ENCODE data around the gene NOC4L. TPM values are rescaled to one million over a fixed set of nuclear protein-coding genes. Genes with fewer than 3 reads are reported as not detected.

The NOC4L gene
- total and polyA plus RNA-seq, 9 donors, result 5.7 to 16.0 (median 12.2) TPM

GRCh38 chr12:132156573-132157325 is 12.5 kb downstream of the NOC4L start:
- no peak for DNase-seq
- peaks cover 10% of the 10 kb centered on the region for H3K27me3 ChIP-seq (ENCODE audit: control insufficient read depth, insufficient read depth, low read length)
- WGBS (ENCODE audit: insufficient coverage), result 82% methylated on average over 5 of the region's 8 CpGs
- no peak overlapping the region for H3K4me3 ChIP-seq (ENCODE audit: low read length)
- H3K4me1 ChIP-seq (ENCODE audit: control insufficient read depth, insufficient read depth, low read length), result peaks cover 5% of the 10 kb centered on the region
- no peak overlapping the region for H3K27ac ChIP-seq (ENCODE audit: low read length)
- H3K9me3 ChIP-seq (replicated peaks; ENCODE audit: control insufficient read depth, low read depth, low read length), result no peaks in the 10 kb centered on the region
- peaks cover 19% of the 10 kb centered on the region for H3K36me3 ChIP-seq (ENCODE audit: control insufficient read depth, insufficient read depth, low read length)

GRCh38 chr12:132157733-132158409 is 13.6 kb downstream of the NOC4L start:
- peaks cover 13% of the 10 kb centered on the region for H3K4me1 ChIP-seq (ENCODE audit: control insufficient read depth, insufficient read depth, low read length)
- H3K4me3 ChIP-seq (ENCODE audit: low read length), result no peak overlapping the region
- peaks cover 11% of the 10 kb centered on the region for H3K36me3 ChIP-seq (ENCODE audit: control insufficient read depth, insufficient read depth, low read length)
- no peak overlapping the region for H3K27ac ChIP-seq (ENCODE audit: low read length)
- no peak for DNase-seq
- peaks cover 19% of the 10 kb centered on the region for H3K27me3 ChIP-seq (ENCODE audit: control insufficient read depth, insufficient read depth, low read length)
- no peaks in the 10 kb centered on the region for H3K9me3 ChIP-seq (replicated peaks; ENCODE audit: control insufficient read depth, low read depth, low read length)
- 93% methylated on average over 3 of the region's 5 CpGs for WGBS (ENCODE audit: insufficient coverage)

DNA sequence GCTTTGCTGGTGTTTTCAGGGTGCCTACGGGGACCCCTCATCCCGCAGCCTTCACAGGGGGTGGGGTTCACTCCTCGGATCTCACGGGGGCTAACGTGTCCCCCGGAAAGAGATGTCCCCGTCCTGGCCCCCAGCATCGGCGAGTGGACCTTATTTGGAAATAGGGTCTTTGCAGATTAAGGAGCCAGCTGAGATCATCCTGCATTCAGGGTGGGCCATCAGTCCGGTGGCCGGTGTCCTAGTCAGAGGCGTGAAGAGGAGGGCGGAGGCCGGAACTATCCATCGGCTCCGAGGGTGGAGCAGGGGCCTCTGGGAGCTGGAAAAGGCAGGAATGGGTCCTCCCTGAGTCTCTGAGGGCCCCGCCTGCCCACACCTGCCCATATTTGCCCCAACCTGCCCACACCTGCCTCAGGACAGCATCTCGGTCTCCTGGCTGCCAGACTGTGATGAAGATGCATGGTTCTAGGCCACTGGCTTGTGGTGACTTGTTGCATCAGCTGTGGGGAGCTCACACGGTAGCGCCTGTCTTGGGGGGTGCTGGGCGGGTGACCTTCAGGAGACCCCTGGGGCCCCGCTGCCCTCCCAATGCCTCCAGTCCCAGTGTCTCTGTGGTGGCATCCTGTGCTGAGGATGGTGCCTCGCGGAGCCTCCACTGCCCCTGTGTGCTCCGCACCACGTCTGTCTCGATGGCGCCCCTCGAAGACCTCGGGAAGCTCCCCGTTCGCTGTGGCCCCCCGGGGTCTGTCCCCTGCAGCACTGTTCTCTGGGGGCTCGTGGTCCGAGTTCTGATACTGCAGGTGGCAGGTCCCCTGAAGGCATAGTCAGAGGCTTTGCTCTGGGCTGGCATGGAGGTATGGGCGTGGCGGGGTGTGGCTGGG is 14.7 kb downstream of the NOC4L start:
- no peak overlapping the region for H3K4me3 ChIP-seq (ENCODE audit: low read length)
- no peak for DNase-seq
- peaks cover 28% of the 10 kb centered on the region for H3K27me3 ChIP-seq (ENCODE audit: control insufficient read depth, insufficient read depth, low read length)
- H3K36me3 ChIP-seq (ENCODE audit: control insufficient read depth, insufficient read depth, low read length), result peaks cover 9% of the 10 kb centered on the region
- 84% methylated on average over 34 of the region's 37 CpGs for WGBS (ENCODE audit: insufficient coverage)
- H3K27ac ChIP-seq (ENCODE audit: low read length), result no peak overlapping the region
- H3K9me3 ChIP-seq (replicated peaks; ENCODE audit: control insufficient read depth, low read depth, low read length), result no peaks in the 10 kb centered on the region
- H3K4me1 ChIP-seq (ENCODE audit: control insufficient read depth, insufficient read depth, low read length), result peaks cover 16% of the 10 kb centered on the region

GRCh38 chr12:132159555-132160003 is 15.3 kb downstream of the NOC4L start:
- DNase-seq, result no peak
- WGBS (ENCODE audit: insufficient coverage), result 71% methylated on average over 8 of the region's 14 CpGs

GRCh38 chr12:132160016-132160415 is 15.8 kb downstream of the NOC4L start:
- WGBS (ENCODE audit: insufficient coverage), result 68% methylated on average over 16 of the region's 16 CpGs
- peaks cover 26% of the 10 kb centered on the region for H3K27me3 ChIP-seq (ENCODE audit: control insufficient read depth, insufficient read depth, low read length)

More at GRCh38 chr12:132159555-132160003, 15.3 kb downstream of the NOC4L start:
- H3K27me3 ChIP-seq (ENCODE audit: control insufficient read depth, insufficient read depth, low read length), result peaks cover 28% of the 10 kb centered on the region
- no peaks in the 10 kb centered on the region for H3K9me3 ChIP-seq (replicated peaks; ENCODE audit: control insufficient read depth, low read depth, low read length)
- no peak overlapping the region for H3K4me3 ChIP-seq (ENCODE audit: low read length)
- H3K36me3 ChIP-seq (ENCODE audit: control insufficient read depth, insufficient read depth, low read length), result peaks cover 9% of the 10 kb centered on the region
- H3K4me1 ChIP-seq (ENCODE audit: control insufficient read depth, insufficient read depth, low read length), result peaks cover 13% of the 10 kb centered on the region
- H3K27ac ChIP-seq (ENCODE audit: low read length), result no peak overlapping the region

DNA sequence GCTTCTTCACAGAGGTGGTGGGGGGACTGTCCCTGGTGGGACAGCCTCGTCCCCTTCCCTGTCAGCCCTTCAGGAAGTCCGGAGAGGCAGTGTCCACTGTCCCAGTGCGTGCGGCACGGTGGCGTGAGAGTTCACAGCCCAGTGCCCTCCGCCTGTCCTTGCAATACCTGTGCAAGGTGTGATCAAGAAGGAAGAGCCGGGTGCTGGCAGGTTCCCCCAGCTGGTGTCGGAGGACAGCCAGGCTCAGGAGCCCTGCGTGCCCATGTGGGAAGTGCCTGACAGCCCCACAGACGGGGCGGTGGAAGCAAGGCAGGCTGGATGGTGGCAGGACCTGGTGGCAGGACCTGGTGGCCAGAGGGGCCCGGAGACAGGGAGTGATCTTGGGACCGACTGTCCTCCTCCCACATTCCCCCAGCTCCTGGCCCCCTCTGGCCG is 16.4 kb downstream of the NOC4L start:
- DNase-seq, result no peak
- Histone ChIP-seq H3K27ac (ENCODE audit: low read length) (no peak overlapping the region), H3K4me3 (ENCODE audit: low read length) (no peak overlapping the region), H3K4me1 (ENCODE audit: control insufficient read depth, insufficient read depth, low read length) (peaks cover 13% of the 10 kb centered on the region), H3K36me3 (ENCODE audit: control insufficient read depth, insufficient read depth, low read length) (peaks cover 9% of the 10 kb centered on the region), H3K27me3 (ENCODE audit: control insufficient read depth, insufficient read depth, low read length) (peaks cover 26% of the 10 kb centered on the region), H3K9me3 (replicated peaks; ENCODE audit: control insufficient read depth, low read depth, low read length) (no peaks in the 10 kb centered on the region)
- 79% methylated on average over 14 of the region's 15 CpGs for WGBS (ENCODE audit: insufficient coverage)

More at GRCh38 chr12:132160016-132160415, 15.8 kb downstream of the NOC4L start:
- peaks cover 9% of the 10 kb centered on the region for H3K36me3 ChIP-seq (ENCODE audit: control insufficient read depth, insufficient read depth, low read length)
- no peak overlapping the region for H3K4me3 ChIP-seq (ENCODE audit: low read length)
- no peak overlapping the region for H3K27ac ChIP-seq (ENCODE audit: low read length)
- no peaks in the 10 kb centered on the region for H3K9me3 ChIP-seq (replicated peaks; ENCODE audit: control insufficient read depth, low read depth, low read length)
- DNase-seq, result no peak
- peaks cover 13% of the 10 kb centered on the region for H3K4me1 ChIP-seq (ENCODE audit: control insufficient read depth, insufficient read depth, low read length)

GRCh38 chr12:132161036-132161781 is 17.0 kb downstream of the NOC4L start:
- DNase-seq, result no peak
- H3K27me3 ChIP-seq (ENCODE audit: control insufficient read depth, insufficient read depth, low read length), result peaks cover 26% of the 10 kb centered on the region
- WGBS (ENCODE audit: insufficient coverage), result 46% methylated on average over 14 of the region's 14 CpGs

GRCh38 chr12:132161796-132162507 is 17.7 kb downstream of the NOC4L start:
- Histone ChIP-seq H3K4me1 (ENCODE audit: control insufficient read depth, insufficient read depth, low read length) (peaks cover 13% of the 10 kb centered on the region), H3K4me3 (ENCODE audit: low read length) (no peak overlapping the region), H3K36me3 (ENCODE audit: control insufficient read depth, insufficient read depth, low read length) (peaks cover 9% of the 10 kb centered on the region), H3K9me3 (replicated peaks; ENCODE audit: control insufficient read depth, low read depth, low read length) (no peaks in the 10 kb centered on the region), H3K27ac (ENCODE audit: low read length) (no peak overlapping the region), H3K27me3 (ENCODE audit: control insufficient read depth, insufficient read depth, low read length) (peaks cover 26% of the 10 kb centered on the region)
- DNase-seq, result no peak
- WGBS (ENCODE audit: insufficient coverage), result 28% methylated on average over 17 of the region's 17 CpGs

More at GRCh38 chr12:132161036-132161781, 17.0 kb downstream of the NOC4L start:
- Histone ChIP-seq H3K4me1 (ENCODE audit: control insufficient read depth, insufficient read depth, low read length) (peaks cover 13% of the 10 kb centered on the region), H3K9me3 (replicated peaks; ENCODE audit: control insufficient read depth, low read depth, low read length) (no peaks in the 10 kb centered on the region), H3K27ac (ENCODE audit: low read length) (no peak overlapping the region), H3K4me3 (ENCODE audit: low read length) (no peak overlapping the region), H3K36me3 (ENCODE audit: control insufficient read depth, insufficient read depth, low read length) (peaks cover 9% of the 10 kb centered on the region)

- peak; percentile 53 for DNase-seq
Observed at GRCh38 chr12:132162508-132163031, 18.3 kb downstream of the NOC4L start.

More at GRCh38 chr12:132162508-132163031, 18.3 kb downstream of the NOC4L start:
- no peak overlapping the region for H3K27ac ChIP-seq (ENCODE audit: low read length)
- peaks cover 29% of the 10 kb centered on the region for H3K27me3 ChIP-seq (ENCODE audit: control insufficient read depth, insufficient read depth, low read length)
- H3K36me3 ChIP-seq (ENCODE audit: control insufficient read depth, insufficient read depth, low read length), result peaks cover 3% of the 10 kb centered on the region
- no peak overlapping the region for H3K4me3 ChIP-seq (ENCODE audit: low read length)
- H3K9me3 ChIP-seq (replicated peaks; ENCODE audit: control insufficient read depth, low read depth, low read length), result no peaks in the 10 kb centered on the region
- peaks cover 13% of the 10 kb centered on the region for H3K4me1 ChIP-seq (ENCODE audit: control insufficient read depth, insufficient read depth, low read length)
- WGBS (ENCODE audit: insufficient coverage), result 27% methylated on average over 9 of the region's 17 CpGs
